HepG2 (cell line): ENCODE measurements around the gene CALM1. TPM values are rescaled to one million over a fixed set of nuclear protein-coding genes. Genes with fewer than 3 reads are reported as not detected.

Experiments used
- CBX2 ChIP-seq, 2 experiments: fragments of 200-600 bp in 1 of 2; sonication (generic); formaldehyde crosslinking in 1 of 2; IDR thresholded peaks; 2 replicates each; pipeline versions ENCODE4 v1.7.0 to v1.8.1; 2018 to 2022; ENCODE audit warnings: low read depth in 2 of 2, low read length in 1 of 2, mild to moderate bottlenecking in 1 of 2, missing genetic modification reagents in 1 of 2
- FOSL1 ChIP-seq: sonication (generic); formaldehyde crosslinking; IDR thresholded peaks from 2 replicates; pipeline ENCODE4 v1.9.0; 2021; ENCODE audit warnings: missing genetic modification reagents, borderline replicate concordance
- ISL2 ChIP-seq: sonication (generic); formaldehyde crosslinking; IDR thresholded peaks from 2 replicates; pipeline ENCODE4 v1.5.0; 2020; ENCODE audit warnings: missing genetic modification reagents
- NCOA1 ChIP-seq: sonication (generic); formaldehyde crosslinking; IDR thresholded peaks from 2 replicates; pipeline ENCODE4 v1.9.0; 2021; ENCODE audit warnings: missing genetic modification reagents
- NFKBIZ ChIP-seq: IDR thresholded peaks from 2 replicates; pipeline ENCODE4 v1.6.1; 2018; ENCODE audit warnings: missing genetic modification reagents, missing compliant biosample characterization
- PHF8 ChIP-seq: sonication (generic); formaldehyde crosslinking; IDR thresholded peaks from 2 replicates; pipeline ENCODE4 v1.5.0; 2020; ENCODE audit warnings: missing genetic modification reagents
- RBM22 ChIP-seq: fragments of 200-400 bp; formaldehyde crosslinking; optimal IDR thresholded peaks from 2 replicates; pipeline ENCODE3; 2017; ENCODE audit warnings: mild to moderate bottlenecking, low read length, moderate library complexity
- RERE ChIP-seq: IDR thresholded peaks from 2 replicates; pipeline ENCODE4 v1.6.1; 2016; ENCODE audit warnings: low read depth, missing genetic modification reagents, missing compliant biosample characterization
- RFX1 ChIP-seq: fragments of 450-650 bp; IDR thresholded peaks from 2 replicates; pipeline ENCODE4 v1.6.1; 2017
- SMYD3 ChIP-seq: sonication (generic); formaldehyde crosslinking; IDR thresholded peaks from 2 replicates; pipeline ENCODE4 v1.8.1; 2023; ENCODE audit warnings: mild to moderate bottlenecking, missing genetic modification reagents
- SUZ12 ChIP-seq: fragments of 150-350 bp; IDR thresholded peaks from 2 replicates; pipeline ENCODE4 v1.6.1; 2014; ENCODE audit warnings: low read depth, low read length
- TAF15 ChIP-seq: fragments of 200-400 bp; formaldehyde crosslinking; IDR thresholded peaks from one replicate; pipeline ENCODE4 v1.6.1; 2018; ENCODE audit warnings: mild to moderate bottlenecking, low read depth, low read length; ENCODE audit not compliant: poor library complexity, severe bottlenecking
- TBP ChIP-seq: sonication (generic); formaldehyde crosslinking; IDR thresholded peaks from 2 replicates; pipeline ENCODE4 v1.5.0; 2020; ENCODE audit warnings: missing genetic modification reagents
- ZMYM3 ChIP-seq: sonication (generic); formaldehyde crosslinking; IDR thresholded peaks from 2 replicates; pipeline ENCODE4 v1.5.1; 2020; ENCODE audit warnings: mild to moderate bottlenecking, missing genetic modification reagents
- ZNF280D ChIP-seq: sonication (generic); formaldehyde crosslinking; IDR thresholded peaks from 2 replicates; pipeline ENCODE4 v1.5.1; 2020; ENCODE audit warnings: mild to moderate bottlenecking, missing genetic modification reagents
- ZNF512B ChIP-seq: sonication (generic); formaldehyde crosslinking; IDR thresholded peaks from 2 replicates; pipeline ENCODE4 v1.5.1; 2020; ENCODE audit warnings: missing genetic modification reagents, mild to moderate bottlenecking, borderline replicate concordance
- ZNF660 ChIP-seq: sonication (generic); formaldehyde crosslinking; IDR thresholded peaks from 2 replicates; pipeline ENCODE4 v1.5.1; 2020; ENCODE audit warnings: mild to moderate bottlenecking, low read depth, missing genetic modification reagents, borderline replicate concordance
- ZNF775 ChIP-seq: sonication (generic); formaldehyde crosslinking; IDR thresholded peaks from 2 replicates; pipeline ENCODE4 v1.4.0; 2020; ENCODE audit warnings: missing genetic modification reagents, mild to moderate bottlenecking, moderate library complexity, borderline replicate concordance
- polyA plus RNA-seq, 8 experiments: library from polyadenylated mRNA; depleted of rRNA in 3 of 8; stranded (reverse) in 7 of 8; unstranded in 1 of 8; fragments of >200 nt; fragmentation: Illumina TruSeq in 4 of 8; extraction: Trizol in 4 of 8; gene quantifications; 2 replicates each; pipeline versions ENCODE4 v1.2.1 to v1.2.3, GENCODE V29; 2011 to 2016; ENCODE audit warnings: low read depth in 4 of 8, missing spikeins in 1 of 8, mixed read lengths in 1 of 8; ENCODE audit not compliant: insufficient read depth in 1 of 8
- total RNA-seq, 5 experiments: library from RNA; depleted of rRNA; stranded (reverse); fragments of >200 nt; fragmentation: Illumina TruSeq; extraction: Trizol; gene quantifications; 2 replicates each; pipeline ENCODE4 v1.2.3, GENCODE V29; 2016; ENCODE audit warnings: low read depth in 1 of 5

CALM1 gene
- total and polyA plus RNA-seq, 2 of the 13 experiments (the other 11 are each of a cell fraction or from before 2014, with no cell fraction given): 110 to 238 TPM

GRCh38 chr14:90383126-90383730 is 13.6 kb upstream of the CALM1 start (continued):
- TF ChIP-seq PHF8 (CRISPR knock-in tag) (peak; percentile 80; the same call in 1 of the 2 replicates), RFX1 (no peak), NFKBIZ (CRISPR knock-in tag) (peak; percentile 74; the same call in 1 of the 2 replicates), NCOA1 (CRISPR knock-in tag) (0 out of 2 replicates have a peak, but pooled peaks have one; percentile 6), ZNF512B (0 out of 2 replicates have a peak, but pooled peaks have one; percentile 59), ZMYM3 (peak; percentile 70), RERE (CRISPR knock-in tag) (peak; percentile 46; the same call in 1 of the 2 replicates), TAF15 (no peak), CBX2 (IDR thresholded peaks at IDR 0.05; ENCODE audit: low read depth, low read length) (no peak), CBX2 (CRISPR knock-in tag; IDR thresholded peaks at IDR 0.05; ENCODE audit: low read depth) (no peak; the same call in 1 of the 2 replicates), SUZ12 (no peak), SMYD3 (CRISPR knock-in tag) (peak; percentile 53; the same call in 1 of the 2 replicates), ISL2 (CRISPR knock-in tag) (peak; percentile 62; the same call in 1 of the 2 replicates), TBP (no peak), ZNF280D (CRISPR knock-in tag) (peak; percentile 92), RBM22 (no peak), FOSL1 (CRISPR knock-in tag) (0 out of 2 replicates have a peak, but pooled peaks have one; percentile 6), ZNF660 (CRISPR knock-in tag) (no peak), ZNF775 (CRISPR knock-in tag) (no peak)
